HG03097 (cell line): ENCODE measurements around the gene MEIG1.
"Not testable (repeated sequence)": the region's sequence is repeated elsewhere in the genome, so short reads cannot be mapped to it uniquely, and the experiment has no call there.

Experiments used
- ATAC-seq: cut with Tn5 transposase; IDR thresholded peaks from one replicate; pipeline ENCODE4 v1.9.1; 2021; ENCODE audit not compliant: unreplicated experiment, low FRiP score

MEIG1 gene

DNA sequence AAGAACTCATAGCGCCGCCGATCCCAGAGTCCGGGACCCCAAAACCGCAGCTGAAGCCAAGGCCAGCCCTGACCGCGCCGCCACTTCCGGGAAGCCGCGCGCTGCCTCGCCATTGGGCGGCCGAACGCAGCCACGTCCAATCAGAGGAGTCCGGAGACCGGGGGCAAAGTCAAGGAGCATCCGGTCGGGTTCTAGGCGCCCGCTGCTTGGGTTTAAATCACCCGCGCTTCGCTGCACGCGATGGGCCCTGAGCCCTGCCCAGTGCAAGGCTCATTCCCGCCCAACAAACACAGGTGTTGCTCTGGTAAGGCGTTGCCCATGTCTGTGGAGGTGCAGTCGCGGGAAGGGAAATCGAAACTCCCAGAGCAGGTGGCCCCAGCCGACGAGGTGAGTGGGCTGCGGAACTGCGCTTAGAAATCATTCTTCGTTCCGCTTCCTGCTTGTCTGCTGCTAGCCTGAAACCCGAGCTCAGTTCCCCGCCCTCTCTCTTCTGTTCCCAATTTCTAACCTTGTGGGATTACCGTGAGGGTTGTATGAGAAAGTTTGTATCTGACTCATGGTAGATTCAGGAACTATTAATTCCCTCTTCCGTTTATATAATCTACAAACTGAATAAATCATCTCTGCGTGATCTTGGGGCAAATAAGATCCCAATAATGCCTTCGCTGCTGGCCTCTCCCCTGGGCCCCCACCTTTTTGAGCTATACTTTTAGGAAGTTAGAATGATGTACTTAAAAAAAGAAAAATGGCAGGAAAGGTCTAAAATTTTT, 5.0 kb upstream of the MEIG1 start, which contains the start of gene DCLRE1C:
TSS of gene DCLRE1C (minus strand) at position 96 of the 770 bp plus-strand sequence. CDS start at position 10, 86 bp downstream.
- peak; percentile 79 for ATAC-seq

DNA sequence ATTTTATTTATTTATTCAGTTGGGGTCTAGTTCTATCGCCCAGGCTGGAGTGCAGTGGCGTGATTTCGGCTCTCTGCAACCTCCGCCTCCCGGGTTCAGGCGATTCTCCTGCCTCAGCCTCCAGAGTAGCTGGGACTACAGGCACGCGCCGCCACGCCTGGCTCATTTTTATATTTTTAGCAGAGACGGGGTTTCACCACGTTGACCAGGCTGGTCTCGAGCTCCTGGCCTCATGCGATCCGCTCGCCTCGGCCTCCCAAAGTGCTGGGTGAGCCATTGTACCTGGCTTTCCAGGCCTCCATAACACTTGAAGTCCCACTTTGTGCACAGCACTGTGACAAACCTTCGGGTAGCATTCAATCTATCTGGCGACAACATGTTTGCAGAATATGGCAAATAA, 4.3 kb upstream of the MEIG1 start:
- ATAC-seq: no peak

DNA sequence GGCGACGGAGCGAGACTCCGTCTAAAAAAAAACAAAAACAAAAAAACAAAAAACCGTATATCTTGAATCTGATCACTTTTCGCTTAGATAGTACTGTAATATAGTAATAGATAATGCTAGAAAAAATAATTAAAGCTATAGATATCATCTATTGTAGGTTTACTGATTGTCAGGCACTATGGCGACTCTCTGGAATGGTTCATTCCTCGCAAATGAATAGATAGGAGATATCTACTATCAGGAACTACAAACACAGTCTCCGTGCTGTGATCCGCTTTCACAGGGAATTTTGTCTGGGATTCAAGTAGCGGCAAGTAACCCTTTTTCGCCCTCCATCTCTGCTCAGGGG, 342 bp upstream of the MEIG1 start:
- ATAC-seq: no peak

GRCh38 chr10:14967897-14968296, 8.7 kb downstream of the MEIG1 start:
- ATAC-seq: no peak

GRCh38 chr10:14971867-14972448, 12.8 kb downstream of the MEIG1 start:
- ATAC-seq: no peak

DNA sequence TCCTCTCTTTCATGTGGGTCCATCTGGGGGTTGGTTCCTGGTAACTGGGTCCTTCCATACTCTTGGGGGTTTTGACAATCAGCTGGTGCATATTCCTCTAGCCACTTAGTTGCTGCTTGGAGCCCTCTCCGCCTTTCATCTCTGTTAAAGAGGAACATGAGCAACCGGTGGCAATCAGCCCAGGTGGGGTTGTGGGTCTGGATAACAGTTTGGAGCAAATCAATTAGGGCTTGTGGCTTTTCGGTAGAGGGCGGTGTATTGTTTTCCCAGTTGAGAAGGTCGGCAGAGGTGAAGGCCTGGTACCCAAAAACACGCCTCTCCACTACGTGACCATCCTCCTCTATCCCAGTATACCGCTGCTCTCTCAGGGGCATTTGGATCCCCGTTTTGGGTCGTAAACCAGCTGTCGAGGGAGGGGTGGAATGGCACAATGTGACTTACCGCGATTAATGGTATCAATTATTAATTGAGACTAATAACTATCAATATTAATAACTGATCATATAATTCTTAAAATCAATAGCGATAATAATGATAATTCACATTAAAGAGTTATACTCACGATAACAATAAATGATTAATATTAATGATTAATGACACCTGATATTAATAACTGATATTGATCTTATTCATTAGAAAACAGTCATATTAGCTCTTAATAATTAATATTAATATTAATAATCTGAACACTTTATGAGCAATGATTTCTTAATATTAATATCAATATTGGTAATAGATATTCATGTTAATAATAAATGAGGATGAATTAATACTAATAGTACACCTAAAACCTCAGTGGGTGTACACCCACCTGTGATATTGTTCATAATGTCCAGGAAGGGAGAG, 15.2 kb downstream of the MEIG1 start:
- ATAC-seq: not testable (repeated sequence)

DNA sequence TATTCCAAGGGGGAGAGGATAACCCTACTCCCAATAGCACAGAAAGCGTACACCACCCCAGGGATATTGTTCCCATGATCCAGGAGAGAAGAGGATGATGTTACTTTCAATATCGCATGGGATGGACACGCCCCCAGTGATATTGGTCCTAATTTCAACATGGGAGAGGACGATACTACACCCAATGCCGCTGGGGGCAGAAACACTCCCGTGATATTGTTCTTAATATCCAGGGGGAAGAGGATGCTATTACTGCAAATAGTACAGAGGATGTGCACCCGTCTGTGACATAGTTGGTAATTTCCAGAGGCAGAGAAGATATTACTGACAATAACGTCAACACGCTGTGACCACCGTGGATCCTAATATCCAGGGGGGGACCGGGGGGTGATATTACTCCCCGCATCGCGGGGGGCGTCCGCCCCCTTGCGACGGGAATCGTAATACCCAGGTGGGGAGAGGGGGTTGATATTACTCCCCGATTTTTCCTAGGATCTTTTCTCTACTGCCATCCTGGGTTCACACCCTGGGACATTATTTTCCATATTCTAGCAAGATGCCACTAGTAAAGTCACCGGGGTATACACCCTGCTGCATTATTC, 16.6 kb downstream of the MEIG1 start:
- ATAC-seq: no peak

GRCh38 chr10:14982744-14983143, 23.6 kb downstream of the MEIG1 start:
- ATAC-seq: no peak

DNA sequence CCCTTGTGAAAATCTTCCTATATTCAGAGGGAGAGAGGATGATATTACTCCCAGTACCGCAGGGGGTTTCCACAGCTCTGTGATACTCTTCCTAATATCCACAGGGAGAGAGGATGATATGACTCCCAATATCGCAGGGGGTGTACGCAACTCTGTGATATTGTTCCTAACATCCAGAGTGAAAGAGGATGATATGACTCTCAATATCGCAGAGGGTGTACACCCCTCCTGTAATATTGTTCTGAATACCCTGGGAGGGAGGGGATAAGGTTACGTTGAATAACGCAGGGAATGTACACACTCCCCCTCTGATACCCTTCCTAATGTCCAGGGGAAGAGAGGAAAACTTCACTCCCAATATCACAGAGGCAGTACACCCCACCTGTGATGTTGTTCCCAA, 30.4 kb downstream of the MEIG1 start:
- ATAC-seq: not testable (repeated sequence)

DNA sequence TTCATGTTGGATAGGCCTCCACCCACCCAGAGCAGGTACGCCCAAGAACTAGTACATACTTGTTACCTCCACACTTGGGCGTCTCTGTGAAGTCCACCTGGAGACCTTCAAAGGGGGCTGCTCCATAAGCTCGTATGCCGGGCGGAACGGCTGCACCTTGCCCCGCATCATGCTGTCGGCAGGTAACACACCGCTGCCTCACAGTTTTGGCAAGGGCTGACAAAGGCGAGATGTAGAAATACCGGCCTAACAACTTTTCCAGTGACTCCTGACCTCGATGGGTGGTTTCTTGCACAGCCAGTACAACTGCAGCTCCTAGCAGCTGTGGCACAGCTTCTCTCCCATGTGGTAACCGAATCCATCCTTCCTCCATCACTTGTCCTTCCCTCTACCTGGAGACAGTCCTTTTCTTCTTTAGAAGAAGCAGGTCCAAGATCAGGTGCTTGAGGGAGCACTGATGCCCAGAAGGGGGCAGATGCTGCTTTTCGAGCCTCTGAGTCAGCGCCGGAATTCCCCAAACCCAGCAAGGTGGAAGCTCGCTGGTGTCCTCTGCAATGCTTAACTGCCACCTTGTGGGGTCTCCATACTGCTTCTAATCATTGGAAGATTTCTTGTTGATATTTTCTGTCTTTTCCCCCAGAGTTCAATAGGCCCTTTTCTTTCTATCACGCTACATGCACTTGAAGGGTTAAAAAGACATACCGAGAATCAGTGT, 32.0 kb downstream of the MEIG1 start:
- not testable (repeated sequence) for ATAC-seq

DNA sequence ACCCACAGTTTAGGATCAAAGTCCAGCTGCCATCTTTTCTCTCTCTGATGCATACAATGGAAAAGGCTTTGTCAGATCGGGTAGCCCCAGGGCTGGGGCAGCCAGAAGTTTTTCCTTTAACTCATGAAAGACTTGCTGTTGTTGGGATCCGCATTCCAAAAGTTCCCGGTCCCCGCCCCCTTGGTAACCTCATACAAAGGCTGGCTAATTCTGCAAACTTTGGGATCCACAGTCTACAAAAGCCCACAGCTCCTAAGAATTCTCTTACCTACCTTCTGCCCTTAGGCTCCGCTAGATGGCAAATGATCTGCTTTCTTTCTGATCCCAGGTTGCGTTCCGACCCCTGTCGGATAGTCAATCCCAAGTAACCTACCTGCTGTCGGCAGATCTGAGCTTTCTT, 33.1 kb downstream of the MEIG1 start:
- ATAC-seq: not testable (repeated sequence)

DNA sequence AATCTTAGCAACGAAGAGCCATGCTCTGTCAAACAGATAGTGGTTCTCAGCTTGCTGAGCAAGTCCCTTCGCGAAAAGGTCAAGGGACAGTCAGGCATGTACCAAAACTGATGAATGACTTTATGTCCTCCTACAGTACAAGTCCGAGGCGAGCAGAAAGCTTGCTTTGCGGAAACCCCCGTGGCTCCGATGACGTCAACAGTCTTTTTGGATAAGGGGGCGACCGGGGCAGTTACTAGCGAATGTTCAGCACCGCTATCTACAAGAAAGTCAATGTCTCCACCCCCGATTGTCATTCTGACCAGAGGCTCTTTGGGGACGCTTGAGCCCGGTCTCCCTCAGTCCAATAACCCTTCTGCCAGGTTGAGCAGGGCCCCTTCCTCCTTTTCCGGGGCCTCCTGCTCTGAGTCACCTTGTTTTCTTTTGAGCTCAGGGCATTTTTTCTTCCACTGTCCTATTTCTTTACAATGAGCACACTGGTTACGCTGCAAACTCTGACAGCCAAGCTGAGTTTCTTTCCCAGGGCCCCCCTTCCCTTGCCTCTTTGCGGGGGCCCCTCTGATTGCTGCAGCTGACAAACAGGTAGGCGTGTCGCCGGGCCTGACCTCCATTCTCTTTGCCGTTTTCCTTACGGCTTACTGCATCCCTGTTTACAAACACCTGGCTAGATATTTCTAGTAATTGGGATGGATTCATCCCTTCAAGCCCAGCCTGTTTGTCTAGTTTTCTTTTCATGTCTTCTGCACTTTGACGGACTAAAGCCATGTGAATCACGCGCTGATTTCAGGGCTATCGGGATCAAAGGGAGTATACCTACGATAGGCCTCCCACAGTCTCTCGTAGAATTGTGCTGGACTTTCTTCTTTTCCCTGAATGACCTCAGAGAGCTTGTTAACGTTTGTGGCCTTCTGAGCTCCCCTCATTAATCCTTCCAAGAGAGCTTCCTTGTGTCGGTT, 34.6 kb downstream of the MEIG1 start:
- ATAC-seq: not testable (repeated sequence)

GRCh38 chr10:14995964-14996565, 36.9 kb downstream of the MEIG1 start:
- ATAC-seq: no peak

GRCh38 chr10:15013530-15013929, 54.3 kb downstream of the MEIG1 start:
- not testable (repeated sequence) for ATAC-seq

GRCh38 chr10:15015451-15015850, 56.3 kb downstream of the MEIG1 start:
- ATAC-seq: no peak

GRCh38 chr10:15020966-15021365, 61.8 kb downstream of the MEIG1 start:
- ATAC-seq: not testable (repeated sequence)
